SU-DHL-6 (cell line): ENCODE results near the gene LEPROT.

Source experiments
- H2AFZ ChIP-seq: fragments of 200-600 bp; sonication (generic); 2 replicates; pipeline ENCODE4 v1.6.1; 2014; ENCODE audit warnings: low read depth, mild to moderate bottlenecking, moderate library complexity, mixed read lengths, antibody characterized with exemption, low read length; ENCODE audit not compliant: severe bottlenecking
- H3F3A ChIP-seq: fragments of 200-600 bp; shearing (Covaris generic); 2 replicates; pipeline ENCODE4 v1.6.0; 2016; ENCODE audit warnings: antibody characterized with exemption, mild to moderate bottlenecking; ENCODE audit not compliant: insufficient read depth
- H3K27ac ChIP-seq: fragments of 200-600 bp; sonication (generic); 2 replicates; pipeline ENCODE4 v1.5.1; 2016; ENCODE audit warnings: low read depth, mild to moderate bottlenecking, low read length, moderate library complexity, mixed read lengths
- H3K27me3 ChIP-seq: fragments of 200-600 bp; sonication (generic), shearing (Covaris generic); 2 replicates; pipeline ENCODE4 v1.6.0; 2014; ENCODE audit warnings: mild to moderate bottlenecking, low read length
- H3K36me3 ChIP-seq: fragments of 200-600 bp; sonication (generic); 2 replicates; pipeline ENCODE4 v1.6.1; 2014; ENCODE audit warnings: mild to moderate bottlenecking, low read length, mixed read lengths
- H3K4me2 ChIP-seq: fragments of 300-600, 200-600 bp; shearing (Covaris generic), sonication (generic); 2 replicates; pipeline ENCODE4 v1.6.0; 2014; ENCODE audit warnings: low read length, low read depth, mild to moderate bottlenecking; ENCODE audit not compliant: poor library complexity, severe bottlenecking
- H3K4me3 ChIP-seq: fragments of 200-600 bp; sonication (generic); 2 replicates; pipeline ENCODE4 v1.5.1; 2014; ENCODE audit warnings: antibody characterized with exemption, low read length, mild to moderate bottlenecking, mixed read lengths; ENCODE audit not compliant: insufficient read depth, poor library complexity, severe bottlenecking
- H3K79me2 ChIP-seq: fragments of 200-600 bp; sonication (generic); 2 replicates; pipeline ENCODE4 v1.6.1; 2014; ENCODE audit warnings: mild to moderate bottlenecking, low read length, moderate library complexity; ENCODE audit not compliant: insufficient read depth
- H3K9ac ChIP-seq: fragments of 200-600 bp; sonication (generic); 2 replicates; pipeline ENCODE4 v1.7.0; 2014; ENCODE audit warnings: mild to moderate bottlenecking, low read length
- H3K9me2 ChIP-seq: fragments of 200-600 bp; sonication (generic); replicated peaks from 2 replicates; pipeline ENCODE4 v1.6.1; 2014; ENCODE audit warnings: low read length; ENCODE audit not compliant: insufficient read depth
- H3K9me3 ChIP-seq: fragments of 200-600 bp; sonication (generic); 2 replicates; pipeline ENCODE4 v1.6.1; 2014; ENCODE audit warnings: low read length, mixed read lengths; ENCODE audit not compliant: insufficient read depth
- H4K20me1 ChIP-seq: fragments of 200-600 bp; sonication (generic); 2 replicates; pipeline ENCODE4 v1.6.1; 2014; ENCODE audit warnings: low read depth, mild to moderate bottlenecking, antibody characterized with exemption, low read length, moderate library complexity, mixed read lengths
- CTCF ChIP-seq: fragments of 200-600 bp; sonication (generic); IDR thresholded peaks from one replicate; pipeline ENCODE4 v1.5.1; 2017; ENCODE audit warnings: antibody characterized with exemption, mild to moderate bottlenecking, low read length, moderate library complexity; ENCODE audit not compliant: insufficient read depth, poor library complexity, severe bottlenecking
- EZH2phosphoT487 ChIP-seq: fragments of 200-600 bp; sonication (generic), shearing (Covaris generic); conservative IDR thresholded peaks from 2 replicates; pipeline ENCODE4 v1.6.1; 2018; ENCODE audit warnings: mild to moderate bottlenecking, antibody characterized with exemption, low read length, moderate library complexity, mixed read lengths

LEPROT gene

GRCh38 chr1:65434760-65435159 is 14.3 kb downstream of the LEPROT start:
- H3K9me2 ChIP-seq: no peaks in the 10 kb centered on the region
- H4K20me1 ChIP-seq: no peaks in the 10 kb centered on the region
- H3K9ac ChIP-seq: no peak overlapping the region
- H3K79me2 ChIP-seq: no peaks in the 10 kb centered on the region
- no peaks in the 10 kb centered on the region for H3K36me3 ChIP-seq
- no peak overlapping the region for H3K4me2 ChIP-seq
- no peak for TF ChIP-seq CTCF
- TF ChIP-seq EZH2phosphoT487: no peak
- H2AFZ ChIP-seq: no peak overlapping the region
- no peaks in the 10 kb centered on the region for H3K27me3 ChIP-seq
- no peak overlapping the region for H3K4me3 ChIP-seq
- no peak overlapping the region for H3K27ac ChIP-seq
- H3F3A ChIP-seq: no peaks in the 10 kb centered on the region
- H3K9me3 ChIP-seq: no peaks in the 10 kb centered on the region

DNA sequence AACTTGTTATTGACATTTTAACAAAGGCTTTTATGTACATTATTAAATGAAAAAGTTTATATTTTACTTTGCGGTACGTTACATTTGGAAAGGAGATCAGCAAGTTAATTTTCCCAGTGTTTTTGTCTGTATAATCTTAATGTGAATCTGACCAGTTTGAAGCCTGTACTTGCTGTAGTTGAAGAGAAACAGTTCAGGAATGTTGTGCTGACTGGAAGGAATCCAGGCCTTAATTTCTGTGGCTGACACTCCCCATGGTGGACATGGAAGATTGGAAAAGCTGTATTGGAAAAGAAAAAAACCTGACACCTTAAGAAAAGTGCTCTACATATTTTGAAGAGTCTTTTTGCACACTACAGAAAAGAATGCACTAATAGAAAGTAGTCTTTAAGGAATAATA is 15.5 kb downstream of the LEPROT start:
- Histone ChIP-seq H2AFZ (no peak overlapping the region), H3K36me3 (no peaks in the 10 kb centered on the region)
- TF ChIP-seq CTCF: no peak
- no peak for TF ChIP-seq EZH2phosphoT487

DNA sequence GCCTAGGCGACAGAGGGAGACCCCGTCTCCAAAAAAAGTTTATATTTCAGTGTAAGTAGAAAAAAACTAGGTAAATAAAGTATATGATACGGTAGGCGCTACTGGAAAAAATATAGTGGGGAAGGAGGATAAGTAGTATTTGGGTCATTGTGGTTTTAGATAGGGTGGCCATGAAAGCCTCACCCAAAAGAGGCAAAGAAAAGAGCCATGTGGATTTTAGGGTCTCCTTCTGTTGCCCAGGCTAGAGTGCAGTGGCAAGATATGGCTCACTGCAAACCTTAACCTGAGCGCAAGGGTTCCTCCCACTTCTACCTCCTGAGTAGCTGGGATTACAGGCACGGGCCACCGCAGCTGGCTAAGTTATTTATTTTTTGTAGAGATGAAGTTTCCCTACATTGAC is 17.1 kb downstream of the LEPROT start:
- TF ChIP-seq EZH2phosphoT487: no peak
- H4K20me1 ChIP-seq: no peaks in the 10 kb centered on the region
- no peaks in the 10 kb centered on the region for H3K36me3 ChIP-seq
- no peak overlapping the region for H3K9ac ChIP-seq
- no peak overlapping the region for H3K27ac ChIP-seq
- no peaks in the 10 kb centered on the region for H3F3A ChIP-seq
- no peaks in the 10 kb centered on the region for H3K9me2 ChIP-seq
- no peaks in the 10 kb centered on the region for H3K79me2 ChIP-seq
- no peak overlapping the region for H3K4me3 ChIP-seq
- H3K27me3 ChIP-seq: no peaks in the 10 kb centered on the region
- H2AFZ ChIP-seq: no peak overlapping the region
- H3K9me3 ChIP-seq: no peaks in the 10 kb centered on the region
- H3K4me2 ChIP-seq: no peak overlapping the region

More for the DNA sequence above, 15.5 kb downstream of the LEPROT start:
- no peaks in the 10 kb centered on the region for H4K20me1 ChIP-seq
- no peak overlapping the region for H3K9ac ChIP-seq
- no peak overlapping the region for H3K4me2 ChIP-seq
- H3F3A ChIP-seq: no peaks in the 10 kb centered on the region
- no peak overlapping the region for H3K27ac ChIP-seq
- no peak overlapping the region for H3K4me3 ChIP-seq
- no peaks in the 10 kb centered on the region for H3K9me2 ChIP-seq
- no peaks in the 10 kb centered on the region for H3K27me3 ChIP-seq
- no peaks in the 10 kb centered on the region for H3K79me2 ChIP-seq
- H3K9me3 ChIP-seq: no peaks in the 10 kb centered on the region

DNA sequence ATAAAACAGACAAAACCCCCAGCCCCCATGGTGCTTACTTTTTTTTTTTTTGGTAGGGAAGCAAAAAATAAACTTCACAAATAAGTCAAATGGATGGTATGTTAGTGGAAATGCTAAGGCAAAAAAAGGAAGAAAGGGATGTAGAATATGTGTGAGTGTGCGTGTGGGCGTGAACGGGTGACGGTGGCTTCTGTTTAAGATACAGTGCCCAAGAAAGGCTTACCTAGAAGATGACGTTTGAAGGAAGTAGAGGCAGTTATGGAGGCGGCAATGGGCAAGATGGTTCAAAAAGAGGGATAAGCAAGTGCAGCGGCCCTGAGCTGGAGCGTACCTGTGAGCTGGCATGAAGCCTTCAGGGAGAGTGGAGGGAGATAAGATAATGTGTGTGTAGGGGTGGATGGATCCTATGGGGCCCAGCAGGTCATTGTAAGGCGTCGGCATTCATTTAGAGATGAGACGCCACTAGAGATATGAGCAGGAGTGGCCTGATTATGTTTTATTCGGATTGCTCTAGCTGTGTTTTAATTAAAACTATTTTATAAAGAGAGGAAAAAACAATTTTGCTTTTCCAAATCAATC is 19.9 kb downstream of the LEPROT start:
- no peaks in the 10 kb centered on the region for H4K20me1 ChIP-seq
- H3K27me3 ChIP-seq: no peaks in the 10 kb centered on the region
- no peak overlapping the region for H3K27ac ChIP-seq
- no peak overlapping the region for H3K4me2 ChIP-seq
- TF ChIP-seq EZH2phosphoT487 (no peak), CTCF (no peak)
- H3K79me2 ChIP-seq: no peaks in the 10 kb centered on the region
- no peaks in the 10 kb centered on the region for H3K9me3 ChIP-seq
- H2AFZ ChIP-seq: no peak overlapping the region
- no peak overlapping the region for H3K9ac ChIP-seq
- H3K9me2 ChIP-seq: no peaks in the 10 kb centered on the region
- no peaks in the 10 kb centered on the region for H3K36me3 ChIP-seq
- H3K4me3 ChIP-seq: no peak overlapping the region
- no peaks in the 10 kb centered on the region for H3F3A ChIP-seq
